GM12891 (cell line): Measurements from ENCODE around the gene CSMD2.

ENCODE experiments used
- POLR2A ChIP-seq: IDR thresholded peaks from 2 replicates; pipeline ENCODE4 v1.6.1; 2011; ENCODE audit warnings: low read depth, low read length, control low read depth
- POLR2AphosphoS5 ChIP-seq: IDR thresholded peaks from 2 replicates; pipeline ENCODE4 v1.6.1; 2011; ENCODE audit warnings: low read depth, low read length, control low read depth
- SPI1 ChIP-seq: IDR thresholded peaks from 2 replicates; pipeline ENCODE4 v1.6.1; 2011; ENCODE audit warnings: low read depth, low read length, control low read depth
- TAF1 ChIP-seq: IDR thresholded peaks from 2 replicates; pipeline ENCODE4 v1.6.1; 2011; ENCODE audit warnings: low read depth, low read length, control low read depth

- TF ChIP-seq TAF1, result no peak
- no peak for TF ChIP-seq POLR2AphosphoS5
- no peak for TF ChIP-seq SPI1
- no peak for TF ChIP-seq POLR2A
Observed at GRCh38 chr1:33928251-33928650, 236.8 kb downstream of the CSMD2 start.
